ENCODE data around the gene KIAA0513. TPM values are rescaled to one million over a fixed set of nuclear protein-coding genes. Genes with fewer than 3 reads are reported as not detected.

Gene KIAA0513
- total and polyA plus RNA-seq, 11 donors = 4.5 to 14.0 (median 9.1) TPM

DNA sequence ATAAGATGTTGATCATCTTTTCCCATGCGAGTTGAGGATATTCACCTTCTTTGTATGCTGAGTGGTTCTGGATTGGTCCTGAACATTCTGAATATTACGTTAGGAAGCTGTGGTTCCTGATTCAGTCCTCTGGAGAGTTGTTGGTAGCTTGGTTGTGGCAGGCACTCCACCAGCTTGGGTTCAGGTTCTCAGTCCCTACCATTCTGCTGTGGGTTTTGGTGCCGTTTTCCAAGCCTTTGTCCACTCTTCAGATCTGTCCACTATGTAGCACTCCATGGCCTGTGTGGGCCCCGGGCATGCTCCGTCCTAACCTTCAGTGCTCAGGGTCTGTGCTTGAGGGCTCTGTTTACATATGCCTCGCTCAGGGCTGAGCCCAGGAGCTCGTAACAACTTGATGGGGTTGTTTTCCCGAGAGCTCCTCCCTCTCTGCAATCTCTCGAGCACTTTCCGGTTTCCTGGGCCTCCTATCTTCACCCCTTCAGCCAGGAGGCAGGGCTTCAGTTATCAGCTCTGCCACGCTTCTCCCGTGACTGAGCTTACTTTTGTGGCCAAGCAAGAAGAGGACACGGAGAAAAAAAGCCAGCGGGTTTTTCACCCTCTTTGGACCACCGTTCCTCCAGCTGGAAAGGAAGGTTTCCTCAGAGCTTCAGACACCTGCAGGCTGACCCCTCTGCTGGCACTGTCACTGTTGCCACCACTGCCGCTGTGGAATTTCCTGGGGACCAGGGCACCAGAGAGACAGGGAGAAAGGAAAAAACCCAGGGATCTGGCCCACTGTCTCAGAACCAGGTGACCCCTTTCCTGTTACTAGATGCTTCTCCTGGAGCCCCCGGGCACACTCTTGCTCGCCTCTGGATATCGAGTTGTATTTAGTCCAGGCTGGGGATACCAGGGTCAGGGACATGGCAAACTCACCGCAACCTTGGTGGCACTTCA is 19.6 kb downstream of the KIAA0513 start:
- DNase-seq = no peak
- no peak for TF ChIP-seq POLR2A (IDR thresholded peaks at IDR 0.05)
- TF ChIP-seq, protein P1, sequence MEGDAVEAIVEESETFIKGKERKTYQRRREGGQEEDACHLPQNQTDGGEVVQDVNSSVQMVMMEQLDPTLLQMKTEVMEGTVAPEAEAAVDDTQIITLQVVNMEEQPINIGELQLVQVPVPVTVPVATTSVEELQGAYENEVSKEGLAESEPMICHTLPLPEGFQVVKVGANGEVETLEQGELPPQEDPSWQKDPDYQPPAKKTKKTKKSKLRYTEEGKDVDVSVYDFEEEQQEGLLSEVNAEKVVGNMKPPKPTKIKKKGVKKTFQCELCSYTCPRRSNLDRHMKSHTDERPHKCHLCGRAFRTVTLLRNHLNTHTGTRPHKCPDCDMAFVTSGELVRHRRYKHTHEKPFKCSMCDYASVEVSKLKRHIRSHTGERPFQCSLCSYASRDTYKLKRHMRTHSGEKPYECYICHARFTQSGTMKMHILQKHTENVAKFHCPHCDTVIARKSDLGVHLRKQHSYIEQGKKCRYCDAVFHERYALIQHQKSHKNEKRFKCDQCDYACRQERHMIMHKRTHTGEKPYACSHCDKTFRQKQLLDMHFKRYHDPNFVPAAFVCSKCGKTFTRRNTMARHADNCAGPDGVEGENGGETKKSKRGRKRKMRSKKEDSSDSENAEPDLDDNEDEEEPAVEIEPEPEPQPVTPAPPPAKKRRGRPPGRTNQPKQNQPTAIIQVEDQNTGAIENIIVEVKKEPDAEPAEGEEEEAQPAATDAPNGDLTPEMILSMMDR (IDR thresholded peaks at IDR 0.05) = no peak
- peak overlapping the region in 1 of 12 donors; percentile 21 for H3K27ac ChIP-seq
- H3K36me3 ChIP-seq = peaks cover 0 to under 1% (median 0%) of the 10 kb centered on the region in 9 donors
- no peak overlapping the region for H3K4me3 ChIP-seq
- peak in 3 of 4 donors; percentile 53 to 58 (median 57) for ATAC-seq
- intact Hi-C loops (cut with DNase I) = no loop called here
- no peaks in the 10 kb centered on the region for H3K9me3 ChIP-seq
- 62 to 69% (median 63%) methylated on average over 20 of the region's 20 CpGs for WGBS, 4 donors
- no peaks in the 10 kb centered on the region for H3K27me3 ChIP-seq
- H3K4me1 ChIP-seq = peaks cover 0 to 39% (median 4%) of the 10 kb centered on the region in 12 donors

DNA sequence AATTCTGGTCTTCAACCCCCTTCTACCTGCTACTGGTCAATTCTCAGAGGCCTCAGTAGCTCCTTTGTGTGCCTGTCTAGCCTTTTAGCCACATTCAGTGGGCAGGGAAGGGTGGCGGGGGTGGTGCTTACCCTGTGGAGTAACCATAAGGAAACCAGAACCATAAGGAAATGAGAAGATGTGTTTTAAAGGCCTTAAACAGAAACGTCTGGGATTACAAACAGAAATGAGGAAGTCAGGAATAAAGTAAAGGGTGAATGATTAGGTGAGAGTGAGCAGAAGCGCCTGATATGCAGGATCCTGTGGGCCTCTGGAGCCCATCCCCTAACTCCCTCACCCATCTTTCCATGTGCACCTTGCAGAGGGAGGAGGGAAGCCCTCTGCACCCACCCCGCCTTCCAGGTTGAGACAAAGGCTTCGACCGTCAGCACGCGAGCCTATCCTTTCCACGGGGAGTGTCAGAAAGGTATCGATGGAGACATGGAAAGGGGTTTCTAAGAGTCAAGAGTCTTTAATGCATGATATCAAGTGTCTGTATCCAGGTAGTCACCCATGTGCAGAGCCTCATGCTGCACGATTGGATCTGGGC is 20.4 kb downstream of the KIAA0513 start:
- no peak for TF ChIP-seq POLR2A (IDR thresholded peaks at IDR 0.05)
- TF ChIP-seq, protein P1 (IDR thresholded peaks at IDR 0.05) = no peak
- ATAC-seq (no peak), DNase-seq (no peak)
- Histone ChIP-seq H3K4me1 (peaks cover 0 to 39% (median 4%) of the 10 kb centered on the region in 12 donors), H3K4me3 (no peak overlapping the region), H3K27me3 (no peaks in the 10 kb centered on the region), H3K27ac (peak overlapping the region in 1 of 12 donors; percentile 4), H3K36me3 (no peaks in the 10 kb centered on the region), H3K9me3 (no peaks in the 10 kb centered on the region)
- intact Hi-C loops (cut with DNase I) = no loop called here
- WGBS, 4 donors = 88 to 94% (median 92%) methylated on average over 11 of the region's 11 CpGs

DNA sequence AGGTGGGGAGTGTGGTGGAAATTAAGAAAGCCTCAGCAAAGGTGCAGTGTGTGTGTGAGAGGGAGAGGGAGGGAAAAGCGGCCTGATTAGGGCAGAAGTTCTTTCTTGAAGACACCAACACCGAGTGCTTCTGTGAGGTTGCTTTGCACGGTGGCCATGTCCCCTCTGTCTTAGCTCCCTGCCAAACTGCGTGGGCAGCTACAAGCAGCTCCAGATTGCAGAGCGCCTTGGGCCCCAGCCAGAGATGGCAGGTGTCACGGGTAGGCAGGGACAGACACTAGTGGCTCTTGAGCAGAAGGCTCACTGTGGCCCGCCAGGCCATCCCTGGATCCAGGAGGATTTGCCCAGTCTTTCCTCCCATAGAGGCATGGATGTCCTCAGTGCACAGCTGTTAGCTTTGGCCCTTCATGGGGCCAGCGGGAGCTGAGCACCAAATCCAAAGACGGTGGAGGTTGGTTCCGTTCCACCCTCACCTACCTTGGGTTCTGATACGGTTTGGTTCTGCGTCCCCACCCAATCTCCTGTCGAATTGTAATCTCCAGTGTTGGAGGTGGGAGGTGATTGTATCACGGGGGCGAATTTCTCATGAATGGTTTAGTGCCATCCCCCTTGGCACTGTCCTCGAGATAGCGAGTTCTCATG is 21.4 kb downstream of the KIAA0513 start:
- Histone ChIP-seq H3K9me3 (no peaks in the 10 kb centered on the region), H3K4me3 (no peak overlapping the region), H3K4me1 (peaks cover 0 to 39% (median 4%) of the 10 kb centered on the region in 12 donors), H3K27ac (no peak overlapping the region), H3K27me3 (no peaks in the 10 kb centered on the region), H3K36me3 (no peaks in the 10 kb centered on the region)
- ATAC-seq (no peak), DNase-seq (no peak)
- intact Hi-C loops (cut with DNase I) = no loop called here
- WGBS, 4 donors = 83 to 93% (median 89%) methylated on average over 12 to 17 of the region's 17 CpGs
- no peak for TF ChIP-seq POLR2A (IDR thresholded peaks at IDR 0.05)
- TF ChIP-seq, protein P1 (IDR thresholded peaks at IDR 0.05) = no peak

Measured in heart left ventricle (tissue), 16 donors.